GDM1 (cell line): ENCODE measurements around the gene SH3BP4.

ENCODE experiments used
- DNase-seq: peaks from one replicate; lab custom pipeline; 2025; lab: John Stamatoyannopoulos, UW

Gene SH3BP4

GRCh38 chr2:234982096-234982834 lies 30.4 kb downstream of the SH3BP4 start:
- DNase-seq = no peak

GRCh38 chr2:234983011-234983726 lies 31.4 kb downstream of the SH3BP4 start:
- DNase-seq = no peak

- DNase-seq = no peak
Measured at GRCh38 chr2:234985608-234986245, 33.9 kb downstream of the SH3BP4 start.

- no peak for DNase-seq
Measured at GRCh38 chr2:234986390-234986789, 34.6 kb downstream of the SH3BP4 start.

- DNase-seq = no peak
Measured at GRCh38 chr2:234986876-234987720, 35.3 kb downstream of the SH3BP4 start.

GRCh38 chr2:234987754-234988153 lies 35.9 kb downstream of the SH3BP4 start:
- DNase-seq = no peak

- no peak for DNase-seq
Measured at GRCh38 chr2:234988491-234988890, 36.7 kb downstream of the SH3BP4 start.

- DNase-seq = no peak
Measured at GRCh38 chr2:234989183-234989701, 37.4 kb downstream of the SH3BP4 start.

GRCh38 chr2:234990300-234990699 lies 38.5 kb downstream of the SH3BP4 start:
- no peak for DNase-seq

GRCh38 chr2:234991290-234991689 lies 39.5 kb downstream of the SH3BP4 start:
- no peak for DNase-seq

- no peak for DNase-seq
Measured at GRCh38 chr2:234991793-234992192, 40.0 kb downstream of the SH3BP4 start.

- DNase-seq = no peak
Measured at GRCh38 chr2:234992196-234992595, 40.4 kb downstream of the SH3BP4 start.

GRCh38 chr2:234992624-234993349 lies 41.0 kb downstream of the SH3BP4 start:
- no peak for DNase-seq

- DNase-seq = no peak
Measured at GRCh38 chr2:234993541-234993981, 41.7 kb downstream of the SH3BP4 start.

GRCh38 chr2:234994438-234995321 lies 42.9 kb downstream of the SH3BP4 start:
- no peak for DNase-seq

- DNase-seq = no peak
Measured at GRCh38 chr2:234995332-234996068, 43.7 kb downstream of the SH3BP4 start.

- no peak for DNase-seq
Measured at GRCh38 chr2:234996069-234996940, 44.5 kb downstream of the SH3BP4 start.

GRCh38 chr2:234996941-234997270 lies 45.1 kb downstream of the SH3BP4 start:
- DNase-seq = no peak

GRCh38 chr2:234997389-234997788 lies 45.6 kb downstream of the SH3BP4 start:
- DNase-seq = no peak
